LNCAP (cell line): ENCODE data around the gene IL18BP.

Experiments
- CTCF ChIP-seq: fragments of 450-650 bp; IDR thresholded peaks from 2 replicates; pipeline ENCODE4 v1.5.1; 2017; ENCODE audit warnings: mild to moderate bottlenecking

Gene IL18BP

GRCh38 chr11:72007587-72007986 lies 8.9 kb downstream of the IL18BP start:
- no peak for TF ChIP-seq CTCF

- TF ChIP-seq CTCF = no peak
These were observed 10.0 kb downstream of the IL18BP start for GRCh38 chr11:72008728-72009127.

- TF ChIP-seq CTCF = no peak
These were observed 10.4 kb downstream of the IL18BP start for GRCh38 chr11:72009156-72009555.

GRCh38 chr11:72010529-72011233 lies 12.0 kb downstream of the IL18BP start:
- TF ChIP-seq CTCF = no peak

- no peak for TF ChIP-seq CTCF
These were observed 13.5 kb downstream of the IL18BP start for GRCh38 chr11:72012091-72012630.

GRCh38 chr11:72012897-72013721 lies 14.4 kb downstream of the IL18BP start:
- no peak; the same call in 1 of the 2 replicates for TF ChIP-seq CTCF

GRCh38 chr11:72013765-72014711 lies 15.3 kb downstream of the IL18BP start:
- no peak for TF ChIP-seq CTCF
